ENCODE data around the gene SULF2.

GRCh38 chr20:47667086-47667485, 118.2 kb downstream of the SULF2 start:
- TF ChIP-seq POLR2A (IDR thresholded peaks at IDR 0.05), result no peak
- TF ChIP-seq, protein P1, sequence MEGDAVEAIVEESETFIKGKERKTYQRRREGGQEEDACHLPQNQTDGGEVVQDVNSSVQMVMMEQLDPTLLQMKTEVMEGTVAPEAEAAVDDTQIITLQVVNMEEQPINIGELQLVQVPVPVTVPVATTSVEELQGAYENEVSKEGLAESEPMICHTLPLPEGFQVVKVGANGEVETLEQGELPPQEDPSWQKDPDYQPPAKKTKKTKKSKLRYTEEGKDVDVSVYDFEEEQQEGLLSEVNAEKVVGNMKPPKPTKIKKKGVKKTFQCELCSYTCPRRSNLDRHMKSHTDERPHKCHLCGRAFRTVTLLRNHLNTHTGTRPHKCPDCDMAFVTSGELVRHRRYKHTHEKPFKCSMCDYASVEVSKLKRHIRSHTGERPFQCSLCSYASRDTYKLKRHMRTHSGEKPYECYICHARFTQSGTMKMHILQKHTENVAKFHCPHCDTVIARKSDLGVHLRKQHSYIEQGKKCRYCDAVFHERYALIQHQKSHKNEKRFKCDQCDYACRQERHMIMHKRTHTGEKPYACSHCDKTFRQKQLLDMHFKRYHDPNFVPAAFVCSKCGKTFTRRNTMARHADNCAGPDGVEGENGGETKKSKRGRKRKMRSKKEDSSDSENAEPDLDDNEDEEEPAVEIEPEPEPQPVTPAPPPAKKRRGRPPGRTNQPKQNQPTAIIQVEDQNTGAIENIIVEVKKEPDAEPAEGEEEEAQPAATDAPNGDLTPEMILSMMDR (IDR thresholded peaks at IDR 0.05), result no peak
